ENCODE measurements around the gene CLINT1. TPM values are rescaled to one million over a fixed set of nuclear protein-coding genes. Genes with fewer than 3 reads are reported as not detected.

CLINT1 gene
- total and polyA plus RNA-seq, 2 of the 13 experiments (the other 11 are each of a cell fraction or from before 2014, with no cell fraction given): 64.0 to 104 TPM

DNA sequence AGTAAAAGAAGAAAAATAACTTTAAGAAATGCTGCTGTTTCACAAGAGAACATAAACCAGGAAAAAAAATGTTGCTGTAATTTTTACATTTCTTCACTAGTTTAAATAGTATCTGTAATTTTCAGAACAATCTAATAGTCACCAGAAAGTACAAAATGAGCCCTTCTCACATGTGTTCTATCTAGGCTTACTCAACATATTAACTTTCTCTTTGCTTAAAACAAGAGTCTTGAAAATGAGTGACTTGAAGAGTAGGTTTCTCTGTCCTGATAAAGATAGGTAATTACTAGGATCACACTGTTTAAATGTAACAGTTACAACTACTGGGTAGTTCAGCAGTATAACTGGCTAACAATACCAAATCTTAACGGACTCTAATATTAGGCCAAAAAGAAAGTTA is 37.5 kb downstream of the CLINT1 start:
- H3K4me3 ChIP-seq (replicated peaks in 1 of 3; ENCODE audit: insufficient read depth in 1 of 3, low read depth in 2 of 3, low read length in 3 of 3): no peak overlapping the region
- DNase-seq (ENCODE audit: low spot score): no peak
- no peaks in the 10 kb centered on the region for H3K9me3 ChIP-seq (ENCODE audit: low read length)
- no TSS peak for BruUV-seq (replicated peaks)
- in situ Hi-C loops (cut with HindIII; ENCODE audit: extremely low pct_ligation_motif_present, low pct_unique_long_range_greater_than_20kb) (loop anchor here (10.0 kb wide), 1 partner anchor 93 kb away; no protein-coding TSS in a partner anchor), intact Hi-C loops (cut with micrococcal nuclease; ENCODE audit: unreplicated experiment) (loop anchor here (2.0 kb wide), 1 partner anchor 33 kb away; no protein-coding TSS in a partner anchor)
- peaks cover 37% of the 10 kb centered on the region for H3K4me1 ChIP-seq (ENCODE audit: insufficient read depth, low read length)
- no peak for FAIRE-seq
- 91% methylated on average over 1 of the region's 1 CpG for WGBS (ENCODE audit: low lambda C conversion rate)
- no peak overlapping the region for H3K9ac ChIP-seq (ENCODE audit: insufficient read depth, low read depth, low read length)
- ChIA-PET CTCF (ENCODE audit: low intra/inter-chr PET ratio, low total read pairs) (interaction anchor here (1.3 to 1.9 kb wide), 3 partner anchors 8 to 174 kb away, joined by 3 to 14 read pairs (median 8); no protein-coding TSS in a partner anchor), POLR2A (no interaction called here)
- TF ChIP-seq MATR3 (CRISPR knock-in tag; IDR thresholded peaks at IDR 0.05): no peak
- TF ChIP-seq MED1 (CRISPR knock-in tag; IDR thresholded peaks at IDR 0.05): no peak
- no peak for TF ChIP-seq FOXJ3 (CRISPR knock-in tag; IDR thresholded peaks at IDR 0.05; ENCODE audit: borderline replicate concordance)
- TF ChIP-seq, protein P1, sequence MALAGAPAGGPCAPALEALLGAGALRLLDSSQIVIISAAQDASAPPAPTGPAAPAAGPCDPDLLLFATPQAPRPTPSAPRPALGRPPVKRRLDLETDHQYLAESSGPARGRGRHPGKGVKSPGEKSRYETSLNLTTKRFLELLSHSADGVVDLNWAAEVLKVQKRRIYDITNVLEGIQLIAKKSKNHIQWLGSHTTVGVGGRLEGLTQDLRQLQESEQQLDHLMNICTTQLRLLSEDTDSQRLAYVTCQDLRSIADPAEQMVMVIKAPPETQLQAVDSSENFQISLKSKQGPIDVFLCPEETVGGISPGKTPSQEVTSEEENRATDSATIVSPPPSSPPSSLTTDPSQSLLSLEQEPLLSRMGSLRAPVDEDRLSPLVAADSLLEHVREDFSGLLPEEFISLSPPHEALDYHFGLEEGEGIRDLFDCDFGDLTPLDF (CRISPR knock-in tag; IDR thresholded peaks at IDR 0.05): no peak
- H3K36me3 ChIP-seq (replicated peaks in 1 of 2; ENCODE audit: control insufficient read depth in 1 of 2, insufficient read depth in 2 of 2, low read length in 2 of 2): no peaks in the 10 kb centered on the region; a peak in 1 of 5 replicates
- no peak overlapping the region for H2AFZ ChIP-seq (ENCODE audit: low read length)
- peaks cover 37% of the 10 kb centered on the region for H4K20me1 ChIP-seq (ENCODE audit: insufficient read depth, low read length)
- ATAC-seq: no peak
- H3K4me2 ChIP-seq (ENCODE audit: low read depth, low read length): no peak overlapping the region
- no peaks in the 10 kb centered on the region for H3K27me3 ChIP-seq (ENCODE audit: control insufficient read depth in 1 of 2, insufficient read depth in 2 of 2, low read length in 2 of 2)
- H3K27ac ChIP-seq (ENCODE audit: extremely low read length, insufficient read depth, low read length): no peak overlapping the region
- peaks cover 57% of the 10 kb centered on the region for H3K79me2 ChIP-seq (ENCODE audit: insufficient read depth, low read length)

DNA sequence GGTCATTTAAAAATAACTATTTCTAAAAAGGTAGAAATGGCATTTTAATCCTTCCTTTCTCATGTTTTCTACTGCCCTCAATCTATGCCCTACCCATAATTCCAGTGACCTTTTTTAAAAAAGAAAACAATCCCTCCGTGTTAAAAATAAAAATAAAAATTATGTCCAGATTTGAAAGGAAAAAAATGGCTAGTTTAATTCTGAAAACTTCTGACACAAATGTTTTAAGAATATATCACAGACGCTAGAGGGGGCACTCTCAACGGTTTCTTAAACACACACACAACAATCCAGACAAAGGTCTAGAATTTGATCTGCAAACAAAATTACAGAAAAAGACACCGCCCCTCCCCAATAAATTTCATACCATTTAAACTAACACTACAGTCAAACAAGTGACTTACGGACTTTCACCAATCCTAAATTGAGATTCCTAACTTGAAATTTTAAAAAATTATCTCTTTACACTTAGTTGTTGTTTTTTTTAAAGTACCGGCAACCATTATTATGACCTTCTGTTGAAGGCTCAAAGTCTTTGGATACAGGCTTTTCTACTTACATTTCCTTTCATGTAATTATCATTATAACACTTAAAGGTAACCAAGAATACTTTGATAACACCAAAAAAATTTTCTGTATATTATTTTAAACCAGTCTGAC is 38.2 kb downstream of the CLINT1 start:
- H3K27ac ChIP-seq (ENCODE audit: extremely low read length, insufficient read depth, low read length): no peak overlapping the region
- ChIA-PET POLR2A (no interaction called here), CTCF (ENCODE audit: low intra/inter-chr PET ratio, low total read pairs) (interaction anchor here (0.7 to 1.9 kb wide), 4 partner anchors 8 to 174 kb away, joined by 3 to 14 read pairs (median 6); no protein-coding TSS in a partner anchor)
- H3K4me2 ChIP-seq (ENCODE audit: low read depth, low read length): no peak overlapping the region
- peaks cover 40% of the 10 kb centered on the region for H4K20me1 ChIP-seq (ENCODE audit: insufficient read depth, low read length)
- intact Hi-C loops (cut with micrococcal nuclease; ENCODE audit: unreplicated experiment): loop anchor here (1.0 to 2.0 kb wide), 3 partner anchors 34 to 175 kb away; no protein-coding TSS in a partner anchor
- peaks cover 37% of the 10 kb centered on the region for H3K4me1 ChIP-seq (ENCODE audit: insufficient read depth, low read length)
- FAIRE-seq: no peak
- H3K4me3 ChIP-seq (replicated peaks in 1 of 3; ENCODE audit: insufficient read depth in 1 of 3, low read depth in 2 of 3, low read length in 3 of 3): no peak overlapping the region
- H3K9ac ChIP-seq (ENCODE audit: insufficient read depth, low read depth, low read length): no peak overlapping the region
- 26% methylated on average over 6 of the region's 6 CpGs for WGBS (ENCODE audit: low lambda C conversion rate)
- peaks cover 57% of the 10 kb centered on the region for H3K79me2 ChIP-seq (ENCODE audit: insufficient read depth, low read length)
- H2AFZ ChIP-seq (ENCODE audit: low read length): no peak overlapping the region
- H3K9me3 ChIP-seq (ENCODE audit: low read length): no peaks in the 10 kb centered on the region
- ATAC-seq: peak; percentile 43; the same call in 2 of the 3 replicates
- DNase-seq (ENCODE audit: low spot score): peak; percentile 64
- in situ Hi-C loops (cut with HindIII; ENCODE audit: extremely low pct_ligation_motif_present, low pct_unique_long_range_greater_than_20kb): loop anchor here (10.0 kb wide), 1 partner anchor 94 kb away; no protein-coding TSS in a partner anchor
- H3K27me3 ChIP-seq (ENCODE audit: control insufficient read depth in 1 of 2, insufficient read depth in 2 of 2, low read length in 2 of 2): no peaks in the 10 kb centered on the region
- peaks cover 0 to under 1% of the 10 kb centered on the region in 2 experiments; a peak in 1 of 5 replicates for H3K36me3 ChIP-seq (replicated peaks in 1 of 2; ENCODE audit: control insufficient read depth in 1 of 2, insufficient read depth in 2 of 2, low read length in 2 of 2)
- BruUV-seq (replicated peaks): no TSS peak
- TF ChIP-seq SMC3 (IDR thresholded peaks at IDR 0.05; ENCODE audit: low read length) (peak; percentile 26; the same call in 1 of the 2 replicates), ZNF558 (CRISPR knock-in tag; IDR thresholded peaks at IDR 0.05; ENCODE audit: borderline replicate concordance) (no peak), MXD4 (CRISPR knock-in tag; IDR thresholded peaks at IDR 0.05) (no peak), STAG1 (CRISPR knock-in tag; IDR thresholded peaks at IDR 0.05) (peak; percentile 39)
- TF ChIP-seq, protein P2, sequence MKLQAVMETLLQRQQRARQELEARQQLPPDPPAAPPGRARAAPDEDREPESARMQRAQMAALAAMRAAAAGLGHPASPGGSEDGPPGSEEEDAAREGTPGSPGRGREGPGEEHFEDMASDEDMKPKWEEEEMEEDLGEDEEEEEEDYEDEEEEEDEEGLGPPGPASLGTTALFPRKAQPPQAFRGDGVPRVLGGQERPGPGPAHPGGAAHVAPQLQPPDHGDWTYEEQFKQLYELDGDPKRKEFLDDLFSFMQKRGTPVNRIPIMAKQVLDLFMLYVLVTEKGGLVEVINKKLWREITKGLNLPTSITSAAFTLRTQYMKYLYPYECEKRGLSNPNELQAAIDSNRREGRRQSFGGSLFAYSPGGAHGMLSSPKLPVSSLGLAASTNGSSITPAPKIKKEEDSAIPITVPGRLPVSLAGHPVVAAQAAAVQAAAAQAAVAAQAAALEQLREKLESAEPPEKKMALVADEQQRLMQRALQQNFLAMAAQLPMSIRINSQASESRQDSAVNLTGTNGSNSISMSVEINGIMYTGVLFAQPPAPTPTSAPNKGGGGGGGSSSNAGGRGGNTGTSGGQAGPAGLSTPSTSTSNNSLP (IDR thresholded peaks at IDR 0.05; ENCODE audit: low read depth, low read length): peak; percentile 69
- TF ChIP-seq, protein P3, sequence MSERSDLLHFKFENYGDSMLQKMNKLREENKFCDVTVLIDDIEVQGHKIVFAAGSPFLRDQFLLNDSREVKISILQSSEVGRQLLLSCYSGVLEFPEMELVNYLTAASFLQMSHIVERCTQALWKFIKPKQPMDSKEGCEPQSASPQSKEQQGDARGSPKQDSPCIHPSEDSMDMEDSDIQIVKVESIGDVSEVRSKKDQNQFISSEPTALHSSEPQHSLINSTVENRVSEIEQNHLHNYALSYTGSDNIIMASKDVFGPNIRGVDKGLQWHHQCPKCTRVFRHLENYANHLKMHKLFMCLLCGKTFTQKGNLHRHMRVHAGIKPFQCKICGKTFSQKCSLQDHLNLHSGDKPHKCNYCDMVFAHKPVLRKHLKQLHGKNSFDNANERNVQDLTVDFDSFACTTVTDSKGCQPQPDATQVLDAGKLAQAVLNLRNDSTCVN (CRISPR knock-in tag; IDR thresholded peaks at IDR 0.05; ENCODE audit: borderline replicate concordance): peak; percentile 84; the same call in 1 of the 2 replicates
- TF ChIP-seq, protein P4, sequence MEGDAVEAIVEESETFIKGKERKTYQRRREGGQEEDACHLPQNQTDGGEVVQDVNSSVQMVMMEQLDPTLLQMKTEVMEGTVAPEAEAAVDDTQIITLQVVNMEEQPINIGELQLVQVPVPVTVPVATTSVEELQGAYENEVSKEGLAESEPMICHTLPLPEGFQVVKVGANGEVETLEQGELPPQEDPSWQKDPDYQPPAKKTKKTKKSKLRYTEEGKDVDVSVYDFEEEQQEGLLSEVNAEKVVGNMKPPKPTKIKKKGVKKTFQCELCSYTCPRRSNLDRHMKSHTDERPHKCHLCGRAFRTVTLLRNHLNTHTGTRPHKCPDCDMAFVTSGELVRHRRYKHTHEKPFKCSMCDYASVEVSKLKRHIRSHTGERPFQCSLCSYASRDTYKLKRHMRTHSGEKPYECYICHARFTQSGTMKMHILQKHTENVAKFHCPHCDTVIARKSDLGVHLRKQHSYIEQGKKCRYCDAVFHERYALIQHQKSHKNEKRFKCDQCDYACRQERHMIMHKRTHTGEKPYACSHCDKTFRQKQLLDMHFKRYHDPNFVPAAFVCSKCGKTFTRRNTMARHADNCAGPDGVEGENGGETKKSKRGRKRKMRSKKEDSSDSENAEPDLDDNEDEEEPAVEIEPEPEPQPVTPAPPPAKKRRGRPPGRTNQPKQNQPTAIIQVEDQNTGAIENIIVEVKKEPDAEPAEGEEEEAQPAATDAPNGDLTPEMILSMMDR (CRISPR knock-in tag; IDR thresholded peaks at IDR 0.05): peak; percentile 49

All from HepG2 (cell line).